Gastroesophageal sphincter (tissue), 3 donors: ENCODE results near the gene DLX4.

Experiments used
- CTCF ChIP-seq, 4 experiments: fragments of 200-600 bp in 2 of 4; fragments of 450-650 bp in 2 of 4; sonication (generic) in 1 of 4; IDR thresholded peaks; one replicate each; pipeline ENCODE4 v1.5.1; 2017 to 2019; ENCODE audit warnings: antibody characterized with exemption in 4 of 4, mild to moderate bottlenecking in 2 of 4, moderate library complexity in 2 of 4
- EP300 ChIP-seq: sonication (generic); formaldehyde crosslinking; IDR thresholded peaks from one replicate; pipeline ENCODE4 v1.6.1; 2017; ENCODE audit warnings: antibody characterized with exemption, mild to moderate bottlenecking
- POLR2A ChIP-seq, 2 donors: fragments of 450-650 bp; IDR thresholded peaks; one replicate each; pipeline ENCODE4 v1.6.1; 2017; ENCODE audit warnings: antibody characterized with exemption in 2 of 2, mild to moderate bottlenecking in 2 of 2, moderate library complexity in 1 of 2
- POLR2AphosphoS5 ChIP-seq: sonication (generic); formaldehyde crosslinking; IDR thresholded peaks from one replicate; pipeline ENCODE4 v1.6.1; 2017; ENCODE audit warnings: antibody characterized with exemption

DNA sequence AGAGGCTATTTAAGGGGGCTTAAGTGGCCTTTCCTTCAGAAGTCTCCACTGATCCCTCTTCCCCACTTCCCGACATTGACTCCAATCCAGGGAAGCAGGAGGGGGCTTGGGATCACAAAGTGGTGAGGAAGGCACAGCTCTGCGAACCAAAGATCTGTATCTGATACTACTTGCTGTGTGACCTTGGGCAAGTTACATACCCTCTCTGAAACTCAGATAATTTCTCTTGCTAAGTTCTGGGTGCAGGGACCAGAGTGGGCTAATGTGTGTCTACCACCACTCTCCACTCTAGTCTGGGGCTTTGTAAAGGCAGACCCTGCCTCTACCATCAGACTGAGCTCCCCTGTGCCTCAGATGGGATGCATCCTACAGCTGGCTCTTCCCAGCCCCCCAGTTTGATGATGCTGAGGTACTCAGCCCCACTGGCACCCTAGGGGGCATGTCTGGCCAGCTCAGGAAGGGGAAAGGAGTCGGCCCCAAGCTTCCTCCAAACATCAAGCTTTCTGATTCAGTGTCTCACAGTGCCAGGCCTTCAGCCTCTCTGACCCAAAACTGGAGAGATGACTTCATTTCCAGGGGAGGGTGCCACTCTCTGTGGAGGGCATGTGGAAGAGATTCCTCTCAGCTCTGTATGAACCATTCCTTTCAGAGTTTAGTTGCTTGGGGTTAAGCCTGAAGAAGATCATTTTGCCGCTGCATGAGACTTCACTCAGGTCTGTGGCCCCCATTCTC, 10.9 kb downstream of the DLX4 start:
- TF ChIP-seq CTCF (IDR thresholded peaks at IDR 0.05), result no peak
- no peak for TF ChIP-seq POLR2AphosphoS5
- TF ChIP-seq POLR2A (IDR thresholded peaks at IDR 0.05), result no peak
- no peak for TF ChIP-seq EP300
